Right kidney (tissue), 1 donor: ENCODE data around the gene TSPAN17.
A peak's percentile ranks its signal among the peaks of the same experiment; 100 is the strongest.
"Not testable (repeated sequence)": the region's sequence is repeated elsewhere in the genome, so short reads cannot be mapped to it uniquely, and the experiment has no call there.

Experiments used
- DNase-seq: peaks from one replicate; pipeline ENCODE4 v3.0.0-alpha.2; 2016

Gene TSPAN17

GRCh38 chr5:176679365-176680225 lies 32.3 kb downstream of the TSPAN17 start:
- DNase-seq: no peak

GRCh38 chr5:176680226-176680563 lies 32.9 kb downstream of the TSPAN17 start:
- DNase-seq: peak; percentile 38

GRCh38 chr5:176682016-176682531 lies 34.8 kb downstream of the TSPAN17 start:
- DNase-seq: no peak

- no peak for DNase-seq
These were observed 37.7 kb downstream of the TSPAN17 start for GRCh38 chr5:176685010-176685409.

- DNase-seq: no peak
These were observed 40.0 kb downstream of the TSPAN17 start for GRCh38 chr5:176687247-176687646.

- no peak for DNase-seq
These were observed 40.6 kb downstream of the TSPAN17 start for GRCh38 chr5:176687881-176688280.

GRCh38 chr5:176690911-176691310 lies 43.6 kb downstream of the TSPAN17 start:
- DNase-seq: no peak

GRCh38 chr5:176691524-176691923 lies 44.2 kb downstream of the TSPAN17 start:
- DNase-seq: no peak

GRCh38 chr5:176692326-176692725 lies 45.0 kb downstream of the TSPAN17 start:
- no peak for DNase-seq

- DNase-seq: peak; percentile 38
These were observed 45.7 kb downstream of the TSPAN17 start for GRCh38 chr5:176692839-176693476.

DNA sequence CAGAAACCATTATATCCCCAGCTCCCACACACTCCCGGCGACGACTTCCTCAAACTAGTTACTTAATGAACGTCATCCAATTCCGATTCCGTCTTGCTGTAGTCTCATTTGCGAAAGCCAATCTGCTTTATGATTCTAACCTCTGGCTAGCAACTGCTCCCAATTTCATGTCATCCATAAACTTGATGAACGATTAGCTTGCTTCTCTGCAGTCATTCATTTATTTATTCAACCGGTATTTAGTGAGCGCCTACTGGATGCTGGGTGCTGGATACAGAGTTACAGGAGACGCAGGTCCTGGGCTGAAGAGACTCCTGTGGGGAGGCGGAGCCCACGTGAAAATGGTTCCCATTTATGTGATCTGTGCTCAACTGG lies 46.2 kb downstream of the TSPAN17 start:
- DNase-seq: no peak

DNA sequence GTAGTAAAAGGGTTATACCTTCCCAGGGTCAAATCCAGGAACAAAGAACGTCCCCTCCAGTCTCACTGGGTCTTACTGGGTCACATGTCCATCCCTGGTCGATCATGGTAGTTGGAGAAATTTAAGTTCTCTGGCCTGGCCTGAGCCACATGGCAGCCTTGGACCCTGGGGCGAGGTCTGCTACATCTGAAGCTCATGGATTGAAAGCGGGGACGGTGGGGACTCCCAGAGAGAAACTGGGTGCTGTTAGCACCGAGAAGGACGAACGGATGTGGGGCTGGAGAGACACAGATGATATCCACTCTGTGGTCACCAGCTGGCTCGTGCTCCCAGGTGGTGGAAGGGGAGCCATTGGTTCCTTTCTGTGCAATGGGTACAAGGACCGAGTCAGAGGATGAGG lies 46.9 kb downstream of the TSPAN17 start:
- DNase-seq: no peak

DNA sequence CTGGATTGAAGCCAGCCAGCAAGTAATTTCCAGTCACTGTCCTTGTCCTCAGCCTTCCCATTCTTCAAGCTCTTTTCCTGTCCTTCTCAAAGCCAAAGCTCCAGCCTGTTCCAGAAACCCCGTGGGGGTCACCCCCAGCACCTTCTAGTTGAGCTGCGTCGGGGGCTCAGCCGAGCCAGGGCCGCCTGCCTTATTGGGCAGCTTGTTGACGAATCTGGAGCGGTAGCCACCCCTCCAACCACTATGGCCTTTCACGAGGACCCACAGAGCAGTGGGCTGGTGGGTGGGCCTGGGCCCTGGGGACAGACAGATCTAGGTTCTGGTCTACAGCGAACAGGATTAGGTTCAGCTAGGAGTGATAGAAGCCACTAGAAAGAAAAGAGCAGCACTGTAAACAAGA lies 47.3 kb downstream of the TSPAN17 start:
- no peak for DNase-seq

- no peak for DNase-seq
These were observed 47.8 kb downstream of the TSPAN17 start for GRCh38 chr5:176695073-176695472.

GRCh38 chr5:176697267-176697933 lies 50.1 kb downstream of the TSPAN17 start:
- no peak for DNase-seq

DNA sequence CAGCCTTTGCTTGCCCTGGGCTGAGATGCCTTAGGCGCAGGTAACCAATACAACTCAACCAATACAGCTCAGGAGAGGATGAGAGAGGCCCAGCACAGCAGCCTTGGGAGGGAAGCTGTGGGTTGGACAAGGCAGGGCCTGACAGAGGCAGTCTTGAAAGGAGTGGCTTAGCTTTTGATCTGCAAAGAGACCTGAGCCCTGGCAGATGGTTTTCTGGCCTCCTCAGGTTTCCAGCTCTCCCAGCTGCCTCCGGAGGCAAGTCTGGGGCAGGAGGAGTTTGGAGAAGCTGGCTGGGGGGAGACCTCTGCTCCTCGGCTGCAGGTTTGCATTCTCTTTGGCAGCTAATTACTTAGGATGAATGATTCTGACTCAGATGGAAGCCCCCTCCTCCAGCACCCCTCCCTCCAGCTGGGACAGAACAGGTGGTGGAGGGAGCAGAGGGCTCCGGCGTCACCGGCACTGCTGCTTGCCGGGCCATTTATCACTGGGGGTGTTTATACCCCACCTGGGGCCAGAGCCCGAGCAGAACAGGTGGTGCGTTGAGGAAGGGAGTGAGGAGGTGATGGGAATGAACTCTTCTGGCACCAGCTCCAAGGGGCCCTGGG lies 50.8 kb downstream of the TSPAN17 start:
- no peak for DNase-seq

DNA sequence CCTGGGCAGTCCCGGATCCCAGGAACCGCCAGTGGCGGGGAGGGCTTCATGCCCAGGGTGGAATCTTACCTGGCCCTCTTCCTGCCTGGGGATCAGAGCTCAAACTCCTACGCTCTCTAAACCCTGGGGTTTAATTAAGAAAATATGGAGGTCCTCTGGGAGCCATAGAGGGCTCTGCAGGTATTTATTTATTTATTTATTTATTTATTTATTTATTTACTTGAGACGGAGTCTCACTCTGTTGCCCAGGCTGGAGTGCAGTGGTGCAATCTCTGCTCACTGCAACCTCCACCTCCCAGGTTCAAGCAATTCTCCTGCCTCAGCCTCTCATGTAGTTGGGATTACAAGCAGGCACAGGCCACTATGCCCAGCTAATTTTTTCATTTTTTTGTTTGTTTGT lies 52.2 kb downstream of the TSPAN17 start:
- not testable (repeated sequence) for DNase-seq

GRCh38 chr5:176700239-176700847 lies 53.1 kb downstream of the TSPAN17 start:
- DNase-seq: no peak

- no peak for DNase-seq
These were observed 55.7 kb downstream of the TSPAN17 start for GRCh38 chr5:176702671-176703641.

DNA sequence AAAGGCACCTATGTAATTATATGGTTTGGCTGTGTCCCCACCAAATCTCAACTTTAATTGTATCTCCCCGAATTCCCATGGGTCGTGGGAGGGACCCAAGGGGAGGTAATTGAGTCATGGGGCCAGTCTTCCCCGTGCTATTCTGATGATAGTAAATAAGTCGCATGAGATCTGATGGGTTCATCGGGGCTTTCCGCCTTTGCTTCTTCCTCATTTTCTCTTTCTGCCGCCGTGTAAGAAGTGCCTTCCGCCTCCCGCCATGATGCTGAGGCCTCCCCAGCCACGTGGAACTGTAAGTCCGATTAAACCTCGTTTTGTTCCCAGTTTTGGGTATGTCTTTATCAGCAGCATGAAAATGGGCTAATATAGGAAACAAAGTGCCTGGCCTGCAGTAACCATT lies 56.6 kb downstream of the TSPAN17 start:
- DNase-seq: no peak

DNA sequence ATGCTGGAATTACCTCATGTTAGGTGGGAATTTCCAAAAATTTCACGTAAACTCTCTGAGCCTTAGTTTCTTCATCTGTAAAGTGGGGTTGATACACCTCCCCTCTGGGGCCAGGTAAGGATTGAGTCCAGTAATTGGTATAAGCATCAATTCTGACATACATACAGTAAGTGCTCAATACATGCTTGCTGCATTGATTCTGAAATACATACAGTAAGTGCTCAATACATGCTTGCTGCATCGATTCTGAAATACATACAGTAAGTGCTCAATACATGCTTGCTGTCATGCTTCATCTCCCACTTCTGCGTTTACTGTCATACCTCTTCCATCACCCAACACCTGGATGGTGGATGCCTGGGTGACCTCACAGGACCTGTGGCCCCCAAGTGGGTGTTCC lies 57.1 kb downstream of the TSPAN17 start:
- DNase-seq: no peak
